NCI-H524 treated with DMSO at 0.1 percent for 48 hours (cell line): ENCODE results near the gene CTDSPL.

Source experiments
- DNase-seq: peaks from one replicate; lab custom pipeline; 2025; lab: John Stamatoyannopoulos, UW

The CTDSPL gene

DNA sequence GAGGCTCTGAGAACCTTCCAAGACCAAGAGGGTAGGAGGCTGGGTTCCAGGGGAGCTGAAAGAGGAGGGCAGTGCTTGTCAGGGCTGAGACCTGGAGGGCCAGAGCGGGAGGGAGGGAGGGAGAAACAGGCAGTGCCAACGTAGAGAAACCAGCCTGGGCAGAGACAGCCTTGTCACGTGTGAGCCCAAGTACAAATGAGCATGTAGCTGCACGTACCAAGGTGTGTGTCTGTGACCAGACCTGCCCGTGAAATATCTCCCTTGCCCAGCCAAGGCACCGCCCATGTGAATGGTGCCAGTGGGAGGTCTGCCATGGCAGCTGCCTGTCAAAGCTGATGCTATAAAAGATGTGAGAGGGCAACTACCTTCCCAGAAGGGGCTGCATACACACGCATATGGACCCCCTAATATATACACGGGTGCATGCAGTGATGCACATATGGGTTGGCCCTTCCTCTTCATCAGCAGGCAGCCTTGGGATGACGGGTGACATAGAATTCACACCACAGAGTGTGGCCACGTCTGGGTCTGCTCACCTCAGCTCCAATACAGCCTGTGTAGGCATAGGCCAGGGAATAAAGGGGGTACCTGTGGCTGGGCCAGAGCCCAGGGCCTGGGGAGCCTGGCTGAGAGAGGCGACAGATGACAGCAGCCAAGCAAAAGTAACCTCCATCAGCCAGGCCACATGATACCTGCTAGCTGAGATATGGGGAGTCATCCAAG is 7.8 kb upstream of the CTDSPL start:
- no peak for DNase-seq

DNA sequence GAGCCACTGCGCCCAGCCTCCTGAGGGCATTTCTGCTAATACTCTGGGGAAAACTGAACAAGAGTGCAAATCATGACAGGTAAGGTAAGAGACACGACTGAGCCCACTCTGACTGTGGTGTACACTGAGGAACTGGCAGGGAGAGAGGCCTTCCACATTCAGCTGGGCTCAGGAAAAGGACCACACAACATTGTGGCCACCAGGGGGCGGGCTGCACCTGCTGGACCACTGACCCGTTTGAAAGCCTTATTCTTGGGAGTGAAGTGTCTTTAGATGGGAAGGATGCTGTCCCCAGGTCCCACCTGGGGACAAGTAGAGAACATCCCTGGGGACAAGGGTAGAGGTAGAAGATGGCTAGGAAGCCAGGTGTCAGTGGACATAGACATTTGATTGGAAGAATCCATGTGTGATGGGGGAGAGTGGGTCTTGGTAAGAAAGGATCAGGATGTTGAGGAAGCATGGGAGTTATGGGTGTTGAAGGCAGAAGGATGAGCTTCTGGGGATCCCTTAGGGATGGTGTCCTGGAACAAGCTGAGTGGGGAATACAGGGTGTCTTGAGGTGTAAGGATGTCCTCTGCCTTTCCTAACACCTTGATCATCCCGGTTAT is 6.2 kb upstream of the CTDSPL start:
- no peak for DNase-seq

DNA sequence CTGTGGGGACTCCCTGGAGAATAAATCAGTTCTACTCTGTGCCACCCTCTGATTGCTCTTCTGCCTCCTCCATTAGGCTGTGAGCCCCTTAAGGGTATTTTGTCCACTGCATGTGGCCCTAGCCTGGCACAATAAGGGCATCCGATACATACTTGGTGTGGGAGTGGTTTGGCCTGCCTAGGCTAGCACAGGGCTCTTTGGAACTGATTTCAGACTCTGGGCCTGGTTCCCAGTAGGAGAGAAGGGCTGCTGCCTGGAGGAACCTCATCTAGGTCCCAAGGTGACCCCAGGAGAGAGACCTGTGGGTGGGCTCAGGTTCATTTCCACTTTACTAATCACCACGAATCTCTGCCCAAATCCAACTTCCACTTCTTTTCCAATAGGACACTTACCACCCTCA is 5.3 kb upstream of the CTDSPL start:
- no peak for DNase-seq

DNA sequence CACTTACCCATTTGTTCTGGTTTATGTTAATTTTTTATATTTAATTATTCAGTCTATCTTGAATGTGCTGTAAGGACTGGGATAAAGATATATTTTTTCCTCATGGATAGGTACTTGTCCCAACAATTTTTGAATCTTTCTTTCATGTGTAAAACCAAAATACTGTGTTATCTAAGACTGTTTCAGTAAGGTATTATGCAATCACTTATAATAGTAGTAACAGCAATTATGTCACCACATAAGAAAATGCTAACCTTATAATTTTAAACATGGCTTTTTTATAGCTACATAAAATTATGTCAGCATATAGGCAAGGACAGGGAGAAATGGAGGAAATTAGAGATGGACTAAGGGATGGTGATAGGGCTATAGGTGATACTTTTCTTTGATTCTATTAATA is 2.9 kb upstream of the CTDSPL start:
- no peak for DNase-seq

DNA sequence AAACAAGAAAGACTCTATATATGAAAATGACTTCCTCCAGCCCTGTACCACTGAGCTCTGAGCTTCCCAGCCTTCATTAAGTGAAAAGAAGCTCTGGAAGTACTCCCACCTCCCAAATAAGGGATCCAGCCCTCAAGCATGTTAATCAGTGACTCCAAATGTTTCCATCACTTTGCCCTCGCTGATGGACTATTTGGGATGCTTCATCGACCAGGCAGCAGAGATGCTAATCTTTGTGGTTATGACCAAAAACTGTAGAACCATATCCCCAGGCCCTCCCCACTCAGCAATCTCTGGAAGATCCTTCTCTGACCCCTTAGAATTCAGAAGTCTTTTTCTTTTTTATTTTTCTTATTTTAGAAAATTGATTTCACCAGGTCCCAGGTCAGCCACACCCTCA is 2.3 kb upstream of the CTDSPL start:
- DNase-seq: no peak

DNA sequence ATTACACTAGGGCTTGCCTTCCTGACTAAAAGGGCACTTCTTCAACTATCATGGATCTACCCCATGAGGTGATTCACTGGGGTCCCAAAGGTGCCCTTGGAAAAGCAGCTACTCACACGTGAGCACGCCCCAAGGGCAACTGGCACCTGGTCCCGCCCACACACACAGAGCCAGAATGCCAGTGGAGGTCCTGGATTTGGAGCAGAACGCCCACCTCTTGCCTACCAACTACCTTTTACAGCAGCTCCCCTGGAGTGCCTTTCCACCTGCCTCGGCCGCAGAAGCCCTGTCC is 1.8 kb upstream of the CTDSPL start:
- no peak for DNase-seq

DNA sequence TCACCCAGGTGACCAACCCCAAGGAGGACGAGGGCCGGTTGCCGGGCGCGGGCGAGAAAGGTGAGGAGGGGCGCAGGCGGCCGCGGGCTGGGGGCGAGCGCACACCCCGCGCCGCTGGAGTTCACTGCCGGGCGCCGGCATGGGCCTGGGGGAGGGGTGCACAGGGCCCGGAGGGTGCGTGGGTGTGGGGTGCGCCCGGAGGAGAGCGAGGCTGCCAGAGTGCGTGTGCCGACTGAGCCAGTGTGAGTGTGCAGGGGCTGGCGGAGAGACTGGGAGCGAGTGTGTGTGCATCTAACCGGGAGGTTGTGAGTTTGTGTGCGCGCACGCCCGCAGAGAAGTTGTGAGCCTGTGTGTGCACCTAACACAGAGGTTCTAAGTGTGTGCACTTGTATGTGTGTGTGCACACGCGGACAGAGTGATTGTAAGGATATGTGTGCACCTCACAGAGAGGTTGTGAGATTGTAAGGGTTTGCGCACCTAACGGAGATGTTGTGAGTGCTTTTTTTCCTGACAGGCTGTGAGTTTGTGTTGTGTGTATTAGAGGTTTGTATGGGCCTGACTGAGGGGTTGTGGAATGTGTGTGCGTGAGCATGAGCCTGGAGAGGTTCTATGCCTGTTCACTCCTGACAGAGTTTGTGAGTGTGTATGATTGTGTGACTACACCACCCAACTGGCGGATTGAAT is 681 bp downstream of the CTDSPL start:
- no peak for DNase-seq

DNA sequence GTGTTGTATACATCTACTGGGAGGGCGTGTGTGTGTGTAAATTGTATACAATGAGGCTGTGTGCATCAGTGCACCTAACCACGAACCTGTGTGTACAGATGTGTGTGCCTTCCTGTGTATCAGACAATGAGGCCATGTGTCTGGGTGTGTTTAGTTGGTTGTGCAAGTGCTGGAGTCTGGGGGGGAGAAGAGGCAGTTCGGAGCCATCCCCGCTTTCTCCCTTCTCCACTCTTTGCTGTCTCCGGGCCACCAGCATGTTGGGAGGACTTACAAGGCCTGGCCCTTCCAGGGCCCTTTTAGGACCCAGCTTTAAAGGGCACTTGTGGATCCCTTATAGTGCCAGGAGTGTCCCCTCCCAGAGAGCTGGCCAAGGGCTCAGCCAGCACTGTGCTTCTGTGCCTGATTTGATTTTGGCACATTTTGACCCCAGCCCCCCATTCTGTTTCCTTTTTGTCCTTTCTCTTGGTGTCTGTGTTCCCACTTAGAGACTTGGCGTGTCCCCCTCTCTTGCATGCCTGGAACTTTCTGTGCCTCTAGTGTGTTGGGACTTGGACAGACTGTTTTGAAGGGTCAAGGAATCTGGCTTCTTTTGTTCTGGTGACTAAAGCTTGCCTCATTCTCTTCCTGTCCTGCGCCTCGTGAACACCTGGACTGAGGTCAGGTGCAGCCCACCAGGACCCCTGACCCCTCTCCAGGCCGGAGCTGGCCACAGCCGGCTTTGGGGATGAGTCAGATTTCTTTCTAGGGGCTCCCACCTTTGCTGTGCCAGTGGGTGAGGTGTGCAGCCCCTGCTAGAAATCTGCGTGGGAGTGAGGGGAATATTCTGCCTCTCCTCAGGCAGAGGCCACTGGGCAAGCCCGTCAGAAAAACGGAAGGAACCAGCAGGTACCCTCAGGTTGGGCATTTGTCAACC is 1.5 kb downstream of the CTDSPL start:
- DNase-seq: no peak

DNA sequence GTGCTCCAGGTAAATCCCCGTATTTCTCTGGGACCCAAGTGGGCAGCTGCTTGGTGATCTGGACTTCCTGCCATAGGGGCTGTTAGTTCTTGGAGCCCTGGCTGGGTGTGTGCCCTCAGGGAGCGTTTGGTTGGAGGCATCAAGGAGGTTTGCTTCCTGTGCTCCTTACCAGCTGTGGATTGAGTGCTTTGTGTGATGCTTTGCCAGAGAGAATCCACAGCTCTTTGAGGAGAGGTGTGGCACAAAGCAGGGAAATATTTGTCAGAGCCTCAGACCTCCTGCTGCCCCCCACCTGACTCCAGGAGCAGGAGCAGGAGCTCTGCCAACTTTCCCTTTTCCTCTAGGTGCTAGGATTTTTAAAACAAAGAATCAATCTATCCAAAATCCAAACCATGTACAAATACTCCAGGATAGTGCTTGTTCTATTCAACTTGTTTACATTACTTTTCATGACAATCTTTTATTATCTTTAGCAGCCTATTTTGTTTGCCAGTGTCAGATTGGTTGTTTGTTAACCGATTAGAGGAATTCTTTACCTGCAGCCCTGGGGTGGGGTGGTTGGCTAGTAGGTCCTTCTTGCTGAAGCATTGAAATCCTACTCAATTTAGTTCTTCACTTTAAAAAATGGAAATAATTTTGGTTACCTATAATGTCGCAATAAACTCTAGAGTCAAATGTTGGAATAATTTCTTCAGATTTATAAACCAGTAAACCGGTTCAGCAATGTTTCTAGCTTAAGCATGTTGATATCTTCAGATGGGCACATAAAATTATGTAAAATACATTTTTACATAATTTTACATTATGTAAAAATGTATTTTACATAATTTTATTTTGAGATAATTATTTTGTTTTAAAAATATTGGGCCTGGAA is 2.5 kb downstream of the CTDSPL start:
- no peak for DNase-seq

DNA sequence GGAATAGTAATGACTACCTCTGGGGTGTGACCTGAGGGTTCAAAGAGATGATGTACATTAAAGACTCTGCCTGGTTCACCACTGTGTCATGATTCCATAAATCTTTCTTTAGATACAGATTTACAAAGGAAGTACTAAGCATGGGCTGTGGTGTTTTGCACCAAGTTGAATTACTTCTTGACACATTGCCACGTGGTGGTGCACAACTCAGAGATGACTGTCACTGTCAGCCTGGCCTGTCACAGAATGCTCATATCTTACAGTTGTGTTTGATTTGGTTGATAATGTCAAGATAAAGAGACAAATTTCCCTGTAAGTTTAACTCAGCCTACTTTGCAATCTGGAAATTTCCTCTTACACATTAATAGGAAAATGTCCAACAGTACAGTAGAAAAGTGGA is 3.2 kb downstream of the CTDSPL start:
- DNase-seq: no peak

DNA sequence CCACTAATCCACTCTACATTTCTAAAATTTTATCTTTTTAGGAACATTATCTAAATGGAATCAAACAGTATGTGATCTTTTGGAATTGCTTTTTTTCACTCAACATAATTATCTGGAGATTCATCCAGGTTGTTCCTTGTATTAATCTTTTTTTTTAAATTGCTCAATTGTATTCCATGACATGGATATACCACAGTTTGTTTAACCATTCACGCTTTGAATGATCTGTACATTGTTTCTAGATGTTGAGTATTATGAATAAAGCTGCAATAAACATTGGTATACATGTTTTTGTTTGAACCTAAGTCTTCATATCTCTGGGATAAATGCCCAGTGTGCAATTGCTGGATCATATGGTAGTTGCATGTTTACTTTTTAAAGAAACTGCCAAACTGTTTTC is 5.5 kb downstream of the CTDSPL start:
- DNase-seq: no peak

DNA sequence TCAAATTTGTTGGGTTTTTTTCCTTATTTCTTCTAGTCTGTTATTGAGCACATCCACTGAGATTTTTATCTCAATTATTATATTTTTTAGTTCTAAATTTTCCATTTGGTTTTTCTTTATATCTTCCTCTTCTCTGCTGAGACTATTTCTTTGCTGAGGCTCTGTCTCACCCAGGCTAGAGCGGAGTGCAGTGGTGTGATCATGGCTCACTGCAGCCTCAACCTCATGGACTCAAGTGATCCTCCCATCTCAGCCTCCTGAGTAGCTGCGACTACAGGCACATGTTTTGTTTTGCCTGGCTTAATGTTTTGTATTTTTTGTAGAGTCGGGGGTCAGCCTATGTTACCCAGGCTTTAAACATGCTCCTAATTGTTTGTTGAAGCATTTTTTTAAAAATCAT is 10.2 kb downstream of the CTDSPL start:
- DNase-seq: no peak

DNA sequence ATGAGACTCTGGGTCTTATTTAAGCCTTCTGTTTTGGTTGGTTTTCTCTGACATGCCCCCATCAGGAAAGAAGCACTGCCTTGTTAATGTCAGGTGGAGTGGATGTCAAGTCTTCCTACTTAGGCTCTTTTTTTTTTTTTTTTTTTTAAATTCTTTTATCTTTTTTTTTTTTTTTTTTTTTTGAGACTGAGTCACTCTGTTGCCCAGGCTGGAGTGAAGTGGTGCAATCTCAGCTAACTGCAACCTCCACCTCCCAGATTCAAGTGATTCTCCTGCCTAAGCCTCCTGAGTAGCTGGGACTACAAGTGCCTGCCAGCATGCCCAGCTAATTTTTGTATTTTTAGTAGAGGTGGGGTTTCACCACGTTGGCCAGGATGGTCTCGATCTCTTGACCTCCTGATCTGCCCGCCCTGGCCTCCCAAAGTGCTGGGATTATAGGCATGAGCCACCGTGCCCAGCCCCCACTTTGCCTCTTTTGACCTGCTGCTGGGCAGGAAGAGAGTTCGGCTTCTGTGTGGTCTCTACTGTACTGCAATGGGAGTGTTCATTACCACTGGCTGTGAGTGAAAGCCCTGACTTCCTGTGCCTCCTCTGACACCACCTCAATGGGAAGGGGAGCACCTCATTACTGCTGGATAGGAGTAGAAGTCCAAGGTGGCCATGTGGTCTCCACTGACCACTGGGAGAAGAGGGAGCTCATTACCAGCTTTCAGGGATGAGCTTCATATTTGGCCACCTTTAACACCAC is 10.9 kb downstream of the CTDSPL start:
- no peak for DNase-seq

DNA sequence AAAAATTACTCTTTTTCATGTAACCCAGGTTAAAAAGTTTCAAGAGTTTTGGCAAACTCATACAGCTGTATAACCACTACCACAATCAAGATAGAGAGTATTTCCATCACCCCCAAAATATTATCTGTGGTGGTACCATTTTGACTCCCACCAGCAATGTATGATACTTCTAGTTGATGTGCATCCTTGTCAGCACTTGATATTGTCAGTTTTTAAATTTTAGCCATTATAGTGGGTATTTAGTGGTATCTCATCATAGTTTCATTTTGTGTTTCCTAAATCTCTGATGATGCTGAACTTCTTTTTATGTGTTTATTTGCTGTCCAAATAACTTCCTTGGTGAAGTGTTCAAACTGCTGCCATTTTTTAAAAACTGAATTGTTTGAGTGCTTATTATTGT is 14.6 kb downstream of the CTDSPL start:
- DNase-seq: no peak

DNA sequence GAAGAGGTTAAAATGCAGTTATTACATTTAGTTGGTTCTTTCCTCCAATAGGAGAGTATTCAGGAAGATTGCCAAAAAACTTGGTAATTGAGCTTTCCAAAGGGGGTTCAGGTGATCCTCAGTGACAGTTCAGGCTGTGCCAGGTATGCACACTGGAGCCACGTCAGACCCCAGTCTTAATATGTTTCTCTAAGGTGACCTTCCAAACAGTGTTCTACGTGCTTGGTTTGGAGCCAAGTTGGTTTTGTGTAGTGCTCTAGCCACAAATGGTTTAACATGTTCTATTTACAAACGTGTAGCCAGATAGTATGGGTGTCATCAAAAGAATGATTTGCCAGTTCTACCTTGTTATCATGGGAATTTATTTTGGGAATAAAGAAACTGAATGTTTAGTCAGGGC is 21.0 kb downstream of the CTDSPL start:
- DNase-seq: no peak

DNA sequence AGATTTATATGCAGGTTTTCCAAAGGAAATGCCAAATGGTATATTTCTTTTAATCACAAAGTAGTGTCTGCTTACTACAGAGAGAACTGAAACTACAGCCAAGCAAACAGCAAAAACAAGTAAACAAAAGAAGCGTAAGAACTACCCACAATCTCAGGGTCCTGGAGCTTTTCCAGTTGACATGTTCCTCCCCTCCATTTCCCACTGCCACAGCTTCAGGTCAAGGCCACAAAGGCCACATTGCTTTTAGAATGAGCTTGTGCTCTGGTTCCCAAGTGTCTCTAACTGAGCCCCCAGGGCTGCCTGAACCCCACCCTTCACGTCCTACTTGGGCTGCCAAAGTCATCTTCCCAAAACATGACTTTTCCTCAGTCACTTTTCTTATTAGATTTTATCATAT is 24.1 kb downstream of the CTDSPL start:
- DNase-seq: no peak

DNA sequence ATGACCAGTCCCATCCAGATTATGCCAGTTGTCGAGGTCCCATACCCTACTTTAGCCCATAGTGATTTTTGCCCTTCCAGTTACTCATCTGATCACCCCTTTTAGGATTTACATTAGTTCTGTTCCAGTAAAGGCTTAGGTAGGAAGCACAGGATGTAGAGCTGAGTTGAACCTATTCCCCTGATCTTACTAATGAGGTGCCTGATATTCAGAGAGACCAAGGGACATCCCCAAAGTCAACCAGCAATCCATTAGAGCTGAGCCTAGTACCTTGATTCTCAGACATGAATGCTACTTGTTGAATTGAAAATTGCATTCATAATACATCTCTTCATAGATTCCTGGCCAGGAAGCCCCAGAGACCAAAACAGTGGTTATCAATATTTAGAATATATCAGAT is 24.7 kb downstream of the CTDSPL start:
- DNase-seq: no peak

DNA sequence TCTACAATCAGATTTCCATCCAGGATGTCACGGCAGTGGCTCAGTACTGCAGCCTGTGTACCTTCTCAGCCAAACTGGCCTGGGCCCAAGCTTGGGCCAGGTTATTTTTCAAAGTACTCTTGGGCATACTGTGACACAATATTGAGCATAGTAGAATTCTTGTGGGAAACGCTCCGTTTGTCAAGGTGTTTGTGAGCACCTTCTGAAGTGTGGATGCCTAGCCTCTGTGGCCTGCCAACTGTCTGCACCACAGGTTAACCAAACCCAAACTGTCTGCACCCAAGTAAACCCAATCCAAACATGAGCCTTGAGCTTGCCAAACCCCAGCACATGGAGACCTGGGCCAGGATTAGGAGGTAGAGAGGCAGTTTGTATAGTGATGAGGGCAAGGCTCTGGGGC is 25.4 kb downstream of the CTDSPL start:
- no peak for DNase-seq

DNA sequence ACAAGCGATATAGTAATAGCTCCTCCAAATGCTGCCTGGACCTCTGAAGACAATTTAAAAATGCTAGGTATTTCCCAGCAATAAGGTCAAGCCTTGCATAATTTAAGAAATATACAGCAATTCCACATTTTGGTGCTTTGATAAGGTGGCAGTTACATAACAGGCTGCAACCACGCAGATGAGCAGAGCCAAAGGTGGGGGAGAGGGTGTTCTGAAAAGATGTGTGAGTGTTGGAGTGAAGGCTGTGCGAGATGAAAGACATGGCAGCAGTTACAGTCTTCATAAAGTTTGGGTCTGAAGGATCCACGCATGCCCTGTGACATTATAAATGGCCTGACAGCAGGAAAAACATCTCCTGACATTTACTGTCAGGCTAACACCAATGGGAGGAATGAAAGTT is 26.1 kb downstream of the CTDSPL start:
- no peak for DNase-seq

DNA sequence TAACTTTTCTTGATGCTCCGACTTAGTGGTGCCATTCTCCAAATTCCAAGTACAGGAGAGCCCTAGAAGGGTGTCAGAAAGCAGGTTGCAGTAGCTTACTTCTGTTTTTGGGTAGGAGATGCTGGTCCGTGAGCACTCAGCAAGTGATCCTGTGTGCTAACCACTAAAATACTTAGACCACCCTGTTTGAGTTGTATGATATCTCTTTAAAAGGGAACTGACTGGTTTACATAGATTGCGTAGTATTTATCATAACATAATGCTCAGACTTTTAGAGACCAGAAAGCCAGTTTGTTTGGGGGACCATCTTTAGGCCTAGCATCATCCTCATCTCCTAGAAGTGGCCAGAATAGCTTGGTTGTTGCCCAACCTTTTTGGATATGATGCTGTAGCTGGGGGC is 26.7 kb downstream of the CTDSPL start:
- no peak for DNase-seq

DNA sequence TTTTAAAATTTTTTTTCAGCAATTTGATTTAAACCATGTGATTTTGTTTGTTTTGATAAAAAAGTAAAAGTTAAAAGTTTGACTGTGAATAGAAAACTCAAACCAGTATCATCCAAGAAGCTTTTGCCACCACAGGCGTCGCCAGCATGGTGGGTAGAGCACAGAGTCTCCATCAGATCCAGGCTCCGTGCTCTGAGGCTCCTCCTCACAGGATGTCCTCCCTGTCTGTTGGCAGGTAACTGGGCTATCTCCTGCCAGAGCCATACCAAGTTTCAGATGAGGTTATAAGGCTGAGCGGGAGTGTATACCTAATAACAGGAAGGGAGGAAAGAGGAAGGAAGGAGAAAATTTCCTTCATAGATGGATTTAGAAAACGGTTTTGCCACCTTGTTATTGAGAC is 28.8 kb downstream of the CTDSPL start:
- no peak for DNase-seq
